HepG2 (cell line): ENCODE measurements around the gene PCIF1. TPM values are rescaled to one million over a fixed set of nuclear protein-coding genes. Genes with fewer than 3 reads are reported as not detected.

Experiments
- CCAR2 ChIP-seq: fragments of 200-400 bp; formaldehyde crosslinking; optimal IDR thresholded peaks from 2 replicates; pipeline ENCODE3; 2018; ENCODE audit warnings: low read depth, mild to moderate bottlenecking, low read length, moderate library complexity
- DMTF1 ChIP-seq: sonication (generic); formaldehyde crosslinking; IDR thresholded peaks from 2 replicates; pipeline ENCODE4 v1.4.0; 2020; ENCODE audit warnings: mild to moderate bottlenecking, missing genetic modification reagents
- EEA1 ChIP-seq: sonication (generic); formaldehyde crosslinking; IDR thresholded peaks from 2 replicates; pipeline ENCODE4 v1.5.1; 2020; ENCODE audit warnings: mild to moderate bottlenecking, missing genetic modification reagents, borderline replicate concordance
- ELF3 ChIP-seq: IDR thresholded peaks from 2 replicates; pipeline ENCODE4 v1.6.1; 2016; ENCODE audit warnings: missing genetic modification reagents, missing compliant biosample characterization
- FOSL1 ChIP-seq: sonication (generic); formaldehyde crosslinking; IDR thresholded peaks from 2 replicates; pipeline ENCODE4 v1.9.0; 2021; ENCODE audit warnings: missing genetic modification reagents, borderline replicate concordance
- HOXA9 ChIP-seq: sonication (generic); formaldehyde crosslinking; IDR thresholded peaks from 2 replicates; pipeline ENCODE4 v1.8.1; 2022; ENCODE audit warnings: missing genetic modification reagents, mild to moderate bottlenecking, moderate library complexity, borderline replicate concordance
- JUNB ChIP-seq: sonication (generic); formaldehyde crosslinking; IDR thresholded peaks from 2 replicates; pipeline ENCODE4 v1.8.0; 2022; ENCODE audit warnings: missing genetic modification reagents, mild to moderate bottlenecking, borderline replicate concordance
- KDM2A ChIP-seq: sonication (generic); formaldehyde crosslinking; IDR thresholded peaks from 2 replicates; pipeline ENCODE4 v1.4.0; 2020; ENCODE audit warnings: low read depth, missing genetic modification reagents, borderline replicate concordance
- KMT2B ChIP-seq: IDR thresholded peaks from 2 replicates; pipeline ENCODE4 v1.6.1; 2016; ENCODE audit warnings: missing genetic modification reagents, missing compliant biosample characterization
- LBX2 ChIP-seq: sonication (generic); formaldehyde crosslinking; IDR thresholded peaks from 2 replicates; pipeline ENCODE4 v1.5.0; 2020; ENCODE audit warnings: missing genetic modification reagents, mild to moderate bottlenecking, borderline replicate concordance
- MYNN ChIP-seq: sonication (generic); formaldehyde crosslinking; IDR thresholded peaks from 2 replicates; pipeline ENCODE4 v1.4.0; 2020; ENCODE audit warnings: mild to moderate bottlenecking, low read depth, missing genetic modification reagents
- NFRKB ChIP-seq: fragments of 450-650 bp; IDR thresholded peaks from 2 replicates; pipeline ENCODE4 v1.6.1; 2017
- REPIN1 ChIP-seq: sonication (generic); formaldehyde crosslinking; IDR thresholded peaks from 2 replicates; pipeline ENCODE4 v1.8.0; 2022; ENCODE audit warnings: missing genetic modification reagents, low read depth, mild to moderate bottlenecking, borderline replicate concordance
- SIX4 ChIP-seq: sonication (generic); formaldehyde crosslinking; IDR thresholded peaks from 2 replicates; pipeline ENCODE4 v1.4.0; 2020; ENCODE audit warnings: missing genetic modification reagents
- SSRP1 ChIP-seq: IDR thresholded peaks from 2 replicates; pipeline ENCODE4 v1.6.1; 2016; ENCODE audit warnings: control low read depth
- TRIM24 ChIP-seq: sonication (generic); formaldehyde crosslinking; IDR thresholded peaks from 2 replicates; pipeline ENCODE4 v1.8.0; 2022; ENCODE audit warnings: mild to moderate bottlenecking, missing genetic modification reagents
- ZBTB21 ChIP-seq: sonication (generic); formaldehyde crosslinking; IDR thresholded peaks from 2 replicates; pipeline ENCODE4 v1.4.0; 2020; ENCODE audit warnings: missing genetic modification reagents
- ZKSCAN5 ChIP-seq: sonication (generic); formaldehyde crosslinking; IDR thresholded peaks from 2 replicates; pipeline ENCODE4 v1.5.1; 2020; ENCODE audit warnings: mild to moderate bottlenecking, missing genetic modification reagents
- ZNF263 ChIP-seq: sonication (generic); formaldehyde crosslinking; IDR thresholded peaks from 2 replicates; pipeline ENCODE4 v1.4.0; 2020; ENCODE audit warnings: missing genetic modification reagents
- ZNF282 ChIP-seq: fragments of 450-650 bp; IDR thresholded peaks from 2 replicates; pipeline ENCODE4 v1.6.1; 2018; ENCODE audit not compliant: partially characterized antibody
- ZNF362 ChIP-seq: sonication (generic); formaldehyde crosslinking; IDR thresholded peaks from 2 replicates; pipeline ENCODE4 v1.4.0; 2020; ENCODE audit warnings: missing genetic modification reagents, mild to moderate bottlenecking, borderline replicate concordance
- ZNF543 ChIP-seq: sonication (generic); formaldehyde crosslinking; IDR thresholded peaks from 2 replicates; pipeline ENCODE4 v1.4.0; 2020; ENCODE audit warnings: mild to moderate bottlenecking, missing genetic modification reagents
- ZNF615 ChIP-seq: sonication (generic); formaldehyde crosslinking; IDR thresholded peaks from 2 replicates; pipeline ENCODE4 v1.5.0; 2020; ENCODE audit warnings: mild to moderate bottlenecking, missing genetic modification reagents, borderline replicate concordance
- ZNF639 ChIP-seq: conservative IDR thresholded peaks from 2 replicates; pipeline ENCODE4 v1.6.1; 2018; ENCODE audit warnings: missing genetic modification reagents
- ZNF644 ChIP-seq: IDR thresholded peaks from 2 replicates; pipeline ENCODE4 v1.6.1; 2016; ENCODE audit warnings: low read depth
- ZNF747 ChIP-seq: sonication (generic); formaldehyde crosslinking; IDR thresholded peaks from 2 replicates; pipeline ENCODE4 v1.8.1; 2023; ENCODE audit warnings: missing genetic modification reagents, mild to moderate bottlenecking, borderline replicate concordance
- polyA plus RNA-seq, 8 experiments: library from polyadenylated mRNA; depleted of rRNA in 3 of 8; stranded (reverse) in 7 of 8; unstranded in 1 of 8; fragments of >200 nt; fragmentation: Illumina TruSeq in 4 of 8; extraction: Trizol in 4 of 8; gene quantifications; 2 replicates each; pipeline versions ENCODE4 v1.2.1 to v1.2.3, GENCODE V29; 2011 to 2016; ENCODE audit warnings: low read depth in 4 of 8, missing spikeins in 1 of 8, mixed read lengths in 1 of 8; ENCODE audit not compliant: insufficient read depth in 1 of 8
- total RNA-seq, 5 experiments: library from RNA; depleted of rRNA; stranded (reverse); fragments of >200 nt; fragmentation: Illumina TruSeq; extraction: Trizol; gene quantifications; 2 replicates each; pipeline ENCODE4 v1.2.3, GENCODE V29; 2016; ENCODE audit warnings: low read depth in 1 of 5

The PCIF1 gene
- total and polyA plus RNA-seq, 2 of the 13 experiments (the other 11 are each of a cell fraction or from before 2014, with no cell fraction given), result 20.9 to 24.4 TPM

DNA sequence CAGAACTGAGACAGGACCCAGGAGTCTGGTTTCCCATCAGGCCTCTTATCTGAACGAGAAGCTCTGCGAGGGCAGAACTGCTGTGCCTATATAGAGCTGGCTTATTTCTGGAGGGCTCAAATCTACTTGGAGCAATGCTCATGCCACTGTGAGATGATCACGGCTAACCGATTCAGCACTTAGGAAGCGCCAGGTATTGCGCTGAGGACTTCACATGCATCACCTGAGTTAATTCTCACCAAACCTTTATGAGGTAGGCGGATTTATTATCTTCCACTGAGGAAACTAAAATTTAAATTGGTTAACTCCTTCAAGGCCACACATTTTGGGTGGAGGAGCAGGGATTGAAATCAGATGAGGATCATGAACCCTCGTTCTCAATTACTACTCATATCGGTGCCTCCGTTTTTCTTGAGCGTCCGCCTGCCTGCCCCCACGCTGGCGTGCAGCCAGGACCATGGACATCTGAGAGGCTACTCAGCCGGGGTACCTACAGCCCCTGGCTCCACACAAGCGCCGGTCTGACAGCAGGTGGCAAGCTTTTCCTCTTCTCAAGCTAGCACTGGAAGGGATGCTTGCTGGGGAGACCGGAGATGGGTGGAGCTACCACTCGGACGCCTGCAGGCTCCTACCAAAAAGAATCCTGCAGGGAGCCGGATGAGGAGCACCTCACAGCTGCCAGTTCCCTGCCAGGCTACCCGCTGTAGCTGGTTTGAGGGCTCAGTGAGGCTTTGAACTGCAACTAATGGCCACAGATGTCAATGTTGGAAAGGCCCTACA, 1.0 kb upstream of the PCIF1 start (continued):
- TF ChIP-seq KMT2B (CRISPR knock-in tag) (0 out of 2 replicates have a peak, but pooled peaks have one; percentile 28), ZBTB21 (CRISPR knock-in tag) (0 out of 2 replicates have a peak, but pooled peaks have one; percentile 31), ZNF362 (peak; percentile 39; the same call in 1 of the 2 replicates), TRIM24 (CRISPR knock-in tag) (no peak), JUNB (CRISPR knock-in tag) (no peak), REPIN1 (CRISPR knock-in tag) (peak; percentile 79; the same call in 1 of the 2 replicates), ELF3 (peak; percentile 59), ZNF615 (CRISPR knock-in tag) (no peak), ZNF639 (CRISPR knock-in tag) (peak; percentile 25; the same call in 1 of the 2 replicates), ZKSCAN5 (no peak), ZNF747 (peak; percentile 75; the same call in 1 of the 2 replicates), HOXA9 (CRISPR knock-in tag) (no peak; the same call in 1 of the 2 replicates), KDM2A (CRISPR knock-in tag) (peak; percentile 78), NFRKB (no peak), ZNF543 (no peak), FOSL1 (no peak), ZNF644 (CRISPR knock-in tag) (no peak; the same call in 1 of the 2 replicates), MYNN (peak; percentile 55; the same call in 1 of the 2 replicates), ZNF282 (no peak), EEA1 (CRISPR knock-in tag) (no peak), DMTF1 (CRISPR knock-in tag) (no peak; the same call in 1 of the 2 replicates), LBX2 (CRISPR knock-in tag) (no peak), SIX4 (CRISPR knock-in tag) (peak; percentile 66), SSRP1 (CRISPR knock-in tag) (peak; percentile 71; the same call in 1 of the 2 replicates), ZNF263 (CRISPR knock-in tag) (peak; percentile 97), CCAR2 (no peak)
